ENCODE results near the gene PCDHGB3.
"Not testable (repeated sequence)": the region's sequence is repeated elsewhere in the genome, so short reads cannot be mapped to it uniquely, and the experiment has no call there.

The PCDHGB3 gene

DNA sequence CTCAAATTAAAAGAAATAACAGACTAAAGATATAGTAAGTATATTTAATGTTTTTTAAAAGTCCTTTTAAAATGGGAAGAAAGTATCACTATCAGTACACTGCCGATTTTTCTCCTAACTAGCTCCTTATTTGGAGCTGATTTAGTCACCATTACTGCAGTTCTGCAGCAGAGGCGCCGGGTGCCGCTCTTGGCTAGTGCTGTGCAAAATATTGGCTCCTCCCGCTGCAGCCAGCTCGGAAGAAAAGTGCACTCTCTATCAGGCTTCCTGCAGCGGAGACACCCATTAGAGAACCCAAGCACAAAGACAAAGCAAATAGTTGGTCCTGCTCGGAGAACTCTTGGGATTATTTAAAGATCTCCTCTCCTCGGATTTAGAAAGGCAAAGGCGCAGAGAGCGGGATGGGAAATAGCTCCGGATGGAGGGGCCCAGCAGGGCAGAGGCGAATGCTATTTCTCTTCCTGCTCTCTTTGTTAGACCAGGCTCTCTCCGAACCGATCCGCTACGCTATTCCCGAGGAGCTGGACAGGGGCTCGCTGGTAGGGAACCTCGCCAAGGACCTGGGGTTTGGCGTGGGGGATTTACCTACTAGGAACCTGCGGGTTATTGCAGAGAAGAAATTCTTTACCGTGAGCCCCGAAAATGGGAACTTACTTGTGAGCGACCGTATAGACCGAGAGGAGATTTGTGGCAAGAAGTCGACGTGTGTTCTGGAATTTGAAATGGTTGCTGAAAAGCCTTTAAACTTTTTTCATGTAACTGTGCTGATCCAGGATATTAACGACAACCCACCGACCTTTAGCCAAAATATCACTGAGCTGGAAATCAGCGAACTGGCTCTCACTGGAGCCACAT lies at the start of gene PCDHGB3:
PCDHGB3 (plus strand) TSS at position 249 of the 855 bp plus-strand sequence; CDS start at position 402, 153 bp downstream.
- peak; percentile 10 for DNase-seq

DNA sequence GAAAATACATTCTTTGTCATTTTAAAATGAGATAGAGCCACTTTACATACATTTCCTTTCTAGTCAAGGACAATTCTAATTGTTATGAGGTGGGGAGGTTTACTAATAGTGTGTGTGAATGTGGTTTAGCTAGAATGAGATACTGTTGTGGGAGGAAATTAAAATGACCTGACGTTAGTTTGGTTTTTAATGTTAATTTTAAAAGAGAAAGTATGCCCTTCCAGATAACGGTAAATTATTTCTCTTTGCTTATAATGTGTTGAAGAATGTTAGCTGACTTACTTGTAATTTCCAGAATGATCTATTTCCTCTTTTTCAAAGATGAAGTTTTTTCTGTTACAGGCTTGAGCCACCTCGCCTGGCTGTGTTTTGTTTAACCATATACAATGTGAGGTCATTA lies 47.8 kb upstream of the PCDHGB3 start:
- DNase-seq: no peak

DNA sequence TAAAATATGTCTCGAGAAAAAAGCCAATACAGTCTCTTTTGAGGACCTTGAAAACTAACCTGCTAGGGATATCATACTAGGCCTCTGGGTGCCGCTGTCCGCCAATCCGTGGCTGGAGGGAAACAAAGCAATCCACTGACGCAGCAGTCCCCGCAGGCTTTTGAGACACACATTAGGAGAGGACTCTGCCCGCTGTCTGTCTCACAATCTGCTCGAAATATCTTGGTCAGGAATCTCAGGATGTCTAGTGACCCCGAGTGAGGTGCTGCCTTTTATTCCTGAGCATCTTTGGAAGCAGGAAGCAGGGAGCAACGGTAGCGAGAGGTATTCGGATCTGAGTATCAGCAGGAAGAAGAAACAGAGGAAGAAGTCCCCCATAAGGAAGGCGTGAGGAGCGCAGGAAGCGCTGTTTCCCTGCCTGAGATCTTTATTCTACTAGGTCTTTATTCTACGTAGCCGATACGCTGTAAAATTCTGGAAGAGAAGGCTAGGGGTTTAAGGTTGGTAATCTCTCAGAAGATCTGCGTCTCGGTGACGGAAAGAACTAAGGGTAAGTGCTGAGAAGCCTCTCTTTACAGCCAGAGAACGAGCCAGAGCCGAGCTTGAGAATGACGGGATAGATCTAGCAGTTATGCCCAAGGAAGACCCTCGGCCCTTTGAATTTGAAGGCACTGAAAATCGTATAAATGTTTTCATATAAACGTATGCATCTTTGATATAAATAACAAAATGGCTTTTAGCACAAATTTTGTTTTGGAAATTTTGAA lies 43.8 kb upstream of the PCDHGB3 start:
- DNase-seq: peak; percentile 73

DNA sequence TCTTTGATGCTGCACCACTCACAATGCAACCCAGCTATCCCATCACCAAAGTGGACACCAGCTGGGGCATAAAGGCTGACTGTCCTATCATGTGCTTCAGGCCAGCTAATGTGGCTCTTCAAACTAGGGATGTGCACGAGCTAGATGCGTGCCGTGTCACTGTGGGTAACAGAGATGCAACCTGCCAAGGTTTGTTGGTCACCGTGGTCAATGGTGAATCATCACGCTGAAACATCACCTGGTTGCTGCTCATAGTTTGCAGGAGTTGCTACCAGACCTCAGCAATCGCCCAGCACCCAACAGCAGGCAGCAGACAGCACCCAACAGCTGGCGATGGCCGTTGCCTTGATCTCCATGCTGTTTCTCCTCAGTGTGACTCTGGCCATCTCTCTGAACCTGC lies 41.8 kb upstream of the PCDHGB3 start:
- DNase-seq: no peak

DNA sequence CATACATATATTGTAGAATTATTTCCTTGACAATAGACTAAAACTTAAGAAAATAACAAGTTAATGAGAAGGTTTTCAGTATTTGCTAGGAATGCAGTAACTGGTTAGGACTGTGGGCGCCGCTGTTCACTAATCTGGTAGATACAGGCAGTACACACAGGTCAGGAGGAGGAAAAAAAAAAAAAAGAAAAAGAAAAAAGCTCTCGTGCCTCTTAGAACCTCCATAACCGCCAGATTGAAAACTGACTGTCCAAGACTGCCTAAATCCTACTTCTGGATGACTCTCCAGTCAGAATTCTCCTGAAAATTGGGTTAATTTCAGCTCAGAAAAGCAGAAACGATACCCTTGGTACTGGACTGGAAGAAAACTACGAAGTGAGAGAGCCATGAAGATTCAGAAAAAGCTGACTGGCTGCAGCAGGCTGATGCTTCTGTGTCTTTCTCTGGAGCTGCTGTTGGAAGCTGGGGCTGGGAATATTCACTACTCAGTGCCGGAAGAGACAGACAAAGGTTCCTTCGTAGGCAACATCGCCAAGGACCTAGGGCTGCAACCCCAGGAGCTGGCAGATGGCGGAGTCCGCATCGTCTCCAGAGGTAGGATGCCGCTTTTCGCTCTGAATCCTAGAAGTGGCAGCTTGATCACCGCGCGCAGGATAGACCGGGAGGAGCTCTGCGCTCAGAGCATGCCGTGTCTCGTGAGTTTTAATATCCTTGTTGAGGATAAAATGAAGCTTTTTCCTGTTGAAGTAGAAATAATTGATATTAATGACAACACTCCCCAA lies 39.6 kb upstream of the PCDHGB3 start, which contains the start of gene PCDHGA1:
PCDHGA1 (plus strand) TSS at position 216 of the 782 bp plus-strand sequence.
- peak; percentile 11 for DNase-seq

DNA sequence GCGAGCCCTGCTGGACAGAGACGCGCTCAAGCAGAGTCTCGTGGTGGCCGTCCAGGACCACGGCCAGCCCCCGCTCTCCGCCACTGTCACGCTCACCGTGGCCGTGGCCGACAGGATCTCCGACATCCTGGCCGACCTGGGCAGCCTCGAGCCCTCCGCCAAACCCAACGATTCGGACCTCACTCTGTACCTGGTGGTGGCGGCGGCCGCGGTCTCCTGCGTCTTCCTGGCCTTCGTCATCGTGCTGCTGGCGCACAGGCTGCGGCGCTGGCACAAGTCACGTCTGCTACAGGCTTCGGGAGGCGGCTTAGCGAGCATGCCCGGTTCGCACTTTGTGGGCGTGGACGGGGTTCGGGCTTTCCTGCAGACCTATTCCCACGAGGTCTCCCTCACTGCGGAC lies 37.5 kb upstream of the PCDHGB3 start:
- not testable (repeated sequence) for DNase-seq

DNA sequence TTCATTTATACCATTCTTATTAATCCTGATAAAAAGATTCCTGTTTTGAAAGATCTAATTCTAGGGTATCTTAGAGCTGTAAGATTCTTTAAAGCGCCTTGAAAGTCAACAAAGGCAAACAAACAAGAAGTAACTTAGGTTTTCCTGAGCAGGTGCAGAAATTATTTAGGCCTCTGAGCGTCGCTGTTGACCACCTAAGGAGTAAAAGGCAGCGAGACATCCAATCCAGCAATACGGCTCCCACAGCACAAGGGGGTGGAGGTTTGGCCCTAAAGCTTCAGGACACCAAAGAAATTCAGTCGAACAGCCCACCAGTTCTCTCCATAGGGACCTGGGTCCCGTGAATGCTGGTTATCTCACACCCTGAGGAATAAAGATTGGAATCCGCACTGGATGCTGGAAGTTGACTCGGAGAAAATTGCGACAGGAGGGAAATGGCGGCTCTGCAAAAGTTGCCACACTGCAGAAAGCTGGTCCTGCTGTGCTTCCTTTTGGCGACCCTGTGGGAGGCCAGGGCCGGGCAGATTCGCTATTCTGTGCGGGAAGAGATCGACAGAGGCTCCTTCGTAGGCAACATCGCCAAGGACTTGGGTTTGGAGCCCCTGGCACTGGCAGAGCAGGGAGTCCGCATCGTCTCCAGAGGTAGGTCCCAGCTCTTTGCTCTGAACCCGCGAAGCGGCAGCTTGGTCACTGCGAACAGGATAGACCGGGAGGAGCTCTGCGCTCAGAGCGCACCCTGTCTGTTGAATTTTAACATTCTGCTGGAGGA lies 31.3 kb upstream of the PCDHGB3 start, which contains the start of gene PCDHGA2:
PCDHGA2 (plus strand) TSS at position 223 of the 769 bp plus-strand sequence.
- DNase-seq: no peak

DNA sequence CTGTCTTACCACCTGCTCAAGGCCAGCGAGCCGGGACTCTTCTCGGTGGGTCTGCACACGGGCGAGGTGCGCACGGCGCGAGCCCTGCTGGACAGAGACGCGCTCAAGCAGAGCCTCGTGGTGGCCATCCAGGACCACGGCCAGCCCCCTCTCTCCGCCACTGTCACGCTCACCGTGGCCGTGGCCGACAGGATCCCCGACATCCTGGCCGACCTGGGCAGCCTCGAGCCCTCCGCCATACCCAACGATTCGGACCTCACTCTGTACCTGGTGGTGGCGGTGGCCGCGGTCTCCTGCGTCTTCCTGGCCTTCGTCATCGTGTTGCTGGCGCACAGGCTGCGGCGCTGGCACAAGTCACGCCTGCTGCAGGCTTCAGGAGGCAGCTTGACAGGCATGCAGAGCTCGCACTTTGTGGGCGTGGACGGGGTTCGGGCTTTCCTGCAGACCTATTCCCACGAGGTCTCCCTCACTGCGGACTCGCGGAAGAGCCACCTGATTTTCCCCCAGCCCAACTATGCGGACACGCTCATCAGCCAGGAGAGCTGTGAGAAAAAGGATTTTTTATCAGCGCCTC lies 29.2 kb upstream of the PCDHGB3 start:
- not testable (repeated sequence) for DNase-seq

DNA sequence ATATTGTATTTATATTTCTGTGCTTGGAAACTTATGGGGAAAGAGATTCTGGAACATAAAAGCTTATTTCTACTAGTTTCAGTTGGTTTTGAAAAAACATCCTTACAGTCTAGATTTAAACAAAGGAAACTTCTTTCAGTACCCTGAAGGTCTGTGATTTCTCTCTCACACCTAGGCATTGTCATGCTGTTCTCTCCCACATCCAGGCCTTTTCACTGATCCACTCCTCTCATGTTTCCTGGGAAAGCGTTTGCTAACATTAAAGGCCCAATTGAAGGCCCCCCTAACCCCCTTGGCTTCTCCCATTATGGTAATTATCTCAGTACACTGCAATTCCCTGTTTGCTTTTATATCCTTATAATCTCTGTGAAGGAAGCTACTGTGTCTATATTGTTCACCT lies 27.3 kb upstream of the PCDHGB3 start:
- no peak for DNase-seq

DNA sequence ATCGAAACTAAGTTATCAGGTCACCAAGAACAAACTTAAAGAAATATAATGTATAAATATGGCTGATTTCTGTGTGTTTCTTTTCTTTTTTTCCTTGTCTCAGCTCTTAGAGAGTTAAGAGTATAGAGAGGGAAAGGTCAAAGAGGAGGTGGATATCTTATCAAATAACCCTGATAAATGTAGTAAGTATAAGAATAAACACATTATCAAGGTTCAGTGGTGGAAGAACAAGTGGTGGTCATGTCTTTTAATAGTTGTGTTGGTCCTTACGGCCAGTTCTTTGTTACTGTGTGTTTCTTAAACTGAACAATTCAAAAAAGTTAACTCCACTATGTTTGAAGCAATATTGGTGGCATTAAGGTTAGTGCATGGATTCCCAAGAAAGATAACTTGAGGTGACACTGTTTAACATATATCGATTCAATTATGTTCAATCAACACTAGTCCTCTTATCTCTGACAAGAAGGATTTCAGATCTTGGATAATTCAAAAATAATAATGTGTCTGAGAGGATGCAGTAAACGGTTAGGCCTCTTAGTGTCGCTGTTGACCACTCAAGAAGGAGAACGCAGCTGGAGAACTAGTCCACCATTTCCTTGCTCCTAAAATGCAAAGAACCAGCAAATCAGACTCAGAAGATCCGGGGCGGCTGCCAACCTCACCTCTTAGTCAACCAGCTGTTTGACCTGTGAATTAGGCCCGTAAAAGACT lies 26.6 kb upstream of the PCDHGB3 start, which contains the start of gene PCDHGA3:
PCDHGA3 (plus strand) TSS at position 588 of the 711 bp plus-strand sequence. CDS start 205 bp downstream, outside the sequence.
- DNase-seq: no peak

DNA sequence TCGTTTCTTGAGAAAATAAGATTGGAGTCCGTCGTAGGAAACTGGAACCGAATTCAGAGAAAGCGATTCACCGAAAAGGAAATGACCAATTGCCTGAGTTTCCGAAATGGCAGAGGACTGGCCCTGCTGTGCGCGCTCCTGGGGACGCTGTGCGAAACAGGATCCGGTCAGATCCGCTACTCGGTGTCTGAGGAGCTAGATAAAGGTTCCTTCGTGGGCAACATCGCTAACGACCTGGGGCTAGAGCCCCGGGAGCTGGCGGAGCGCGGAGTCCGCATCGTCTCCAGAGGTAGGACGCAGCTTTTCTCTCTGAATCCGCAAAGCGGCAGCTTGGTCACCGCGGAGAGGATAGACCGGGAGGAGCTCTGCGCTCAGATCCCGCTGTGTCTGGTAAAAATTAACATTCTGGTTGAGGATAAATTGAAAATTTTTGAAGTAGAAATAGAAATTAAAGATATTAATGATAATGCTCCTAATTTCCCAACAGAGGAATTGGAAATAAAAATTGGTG lies 26.0 kb upstream of the PCDHGB3 start:
- DNase-seq: no peak

DNA sequence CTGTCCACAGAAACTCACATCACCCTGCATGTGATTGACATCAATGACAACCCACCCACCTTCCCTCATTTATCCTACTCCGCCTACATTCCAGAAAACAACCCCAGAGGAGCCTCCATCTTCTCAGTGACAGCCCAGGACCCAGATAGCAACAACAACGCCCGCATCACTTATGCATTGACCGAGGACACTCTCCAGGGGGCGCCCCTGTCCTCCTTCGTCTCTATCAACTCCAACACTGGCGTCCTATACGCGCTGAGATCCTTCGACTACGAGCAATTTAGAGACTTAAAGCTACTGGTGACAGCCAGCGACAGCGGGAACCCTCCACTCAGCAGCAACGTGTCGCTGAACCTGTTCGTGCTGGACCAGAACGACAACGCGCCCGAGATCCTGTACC lies 24.7 kb upstream of the PCDHGB3 start:
- DNase-seq: no peak

DNA sequence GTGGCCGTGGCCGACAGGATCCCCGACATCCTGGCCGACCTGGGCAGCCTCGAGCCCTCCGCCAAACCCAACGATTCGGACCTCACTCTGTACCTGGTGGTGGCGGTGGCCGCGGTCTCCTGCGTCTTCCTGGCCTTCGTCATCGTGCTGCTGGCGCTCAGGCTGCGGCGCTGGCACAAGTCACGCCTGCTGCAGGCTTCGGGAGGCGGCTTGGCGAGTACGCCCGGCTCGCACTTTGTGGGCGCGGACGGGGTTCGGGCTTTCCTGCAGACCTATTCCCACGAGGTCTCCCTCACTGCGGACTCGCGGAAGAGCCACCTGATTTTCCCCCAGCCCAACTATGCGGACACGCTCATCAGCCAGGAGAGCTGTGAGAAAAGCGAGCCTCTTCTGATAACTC lies 24.0 kb upstream of the PCDHGB3 start:
- not testable (repeated sequence) for DNase-seq

DNA sequence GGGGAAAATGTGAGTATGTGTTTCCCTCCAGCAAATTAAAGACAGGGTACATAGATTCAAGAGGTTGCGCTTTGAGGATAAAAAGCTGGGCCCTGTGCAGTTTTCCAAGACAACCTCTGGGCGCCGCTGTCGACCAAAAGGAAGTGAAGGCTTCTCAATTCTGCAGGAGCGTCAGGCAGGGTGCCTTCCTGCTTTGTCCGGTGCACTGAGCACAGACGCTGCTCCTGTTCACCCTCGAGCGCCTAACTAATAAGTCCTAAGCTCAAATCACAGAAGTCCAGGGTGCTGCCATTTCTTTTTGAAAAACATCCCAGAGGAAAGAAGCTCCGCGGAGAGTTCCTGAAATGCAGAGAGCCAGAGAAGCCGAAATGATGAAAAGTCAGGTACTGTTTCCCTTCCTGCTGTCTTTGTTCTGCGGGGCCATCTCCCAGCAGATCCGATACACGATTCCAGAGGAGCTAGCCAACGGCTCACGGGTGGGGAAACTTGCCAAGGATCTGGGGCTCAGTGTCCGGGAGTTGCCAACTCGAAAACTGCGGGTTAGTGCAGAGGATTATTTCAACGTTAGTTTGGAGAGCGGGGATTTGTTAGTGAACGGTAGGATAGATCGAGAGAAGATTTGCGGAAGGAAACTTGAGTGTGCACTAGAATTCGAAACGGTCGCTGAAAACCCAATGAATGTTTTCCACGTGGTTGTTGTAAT lies 20.0 kb upstream of the PCDHGB3 start, which contains the start of gene PCDHGB1:
PCDHGB1 (plus strand) TSS at position 183 of the 703 bp plus-strand sequence; CDS start at position 345, 162 bp downstream.
- peak; percentile 14 for DNase-seq

DNA sequence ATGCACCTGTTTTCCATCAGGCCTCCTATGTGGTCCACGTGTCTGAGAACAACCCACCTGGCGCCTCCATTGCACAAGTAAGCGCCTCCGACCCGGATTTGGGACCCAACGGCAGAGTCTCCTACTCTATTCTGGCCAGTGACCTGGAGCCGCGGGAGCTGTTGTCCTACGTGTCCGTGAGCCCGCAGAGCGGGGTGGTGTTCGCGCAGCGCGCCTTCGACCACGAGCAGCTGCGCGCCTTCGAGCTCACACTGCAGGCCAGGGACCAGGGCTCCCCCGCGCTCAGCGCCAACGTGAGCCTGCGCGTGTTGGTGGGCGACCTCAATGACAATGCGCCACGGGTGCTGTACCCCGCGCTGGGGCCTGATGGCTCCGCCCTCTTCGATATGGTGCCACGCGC lies 18.5 kb upstream of the PCDHGB3 start:
- no peak for DNase-seq

DNA sequence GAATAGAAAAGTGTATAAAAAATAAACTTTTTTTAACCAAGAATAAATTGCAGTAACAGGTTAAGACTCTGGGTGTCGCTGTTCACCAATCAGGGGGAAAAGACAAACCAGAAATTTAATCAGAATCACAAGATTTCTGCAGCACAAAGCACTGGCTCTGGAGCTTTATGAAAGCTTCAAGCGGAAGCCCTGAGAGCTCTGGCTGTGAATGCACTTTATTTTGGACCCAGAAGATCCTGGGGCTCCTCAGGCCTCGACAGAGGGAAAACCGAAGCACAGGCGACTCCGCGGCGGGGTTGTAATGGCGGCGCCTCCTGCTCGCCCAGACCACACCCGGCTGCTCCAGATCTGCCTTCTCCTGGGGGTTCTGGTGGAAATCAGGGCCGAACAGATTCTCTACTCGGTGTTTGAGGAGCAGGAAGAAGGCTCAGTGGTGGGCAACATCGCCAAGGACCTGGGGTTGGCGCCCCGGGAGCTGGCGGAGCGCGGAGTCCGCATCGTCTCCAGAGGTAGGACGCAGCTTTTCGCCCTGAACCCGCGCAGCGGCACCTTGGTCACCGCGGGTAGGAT lies 15.1 kb upstream of the PCDHGB3 start, which contains the start of gene PCDHGA4:
PCDHGA4 (plus strand) TSS at position 122 of the 570 bp plus-strand sequence; CDS start at position 209, 87 bp downstream.
- no peak for DNase-seq

DNA sequence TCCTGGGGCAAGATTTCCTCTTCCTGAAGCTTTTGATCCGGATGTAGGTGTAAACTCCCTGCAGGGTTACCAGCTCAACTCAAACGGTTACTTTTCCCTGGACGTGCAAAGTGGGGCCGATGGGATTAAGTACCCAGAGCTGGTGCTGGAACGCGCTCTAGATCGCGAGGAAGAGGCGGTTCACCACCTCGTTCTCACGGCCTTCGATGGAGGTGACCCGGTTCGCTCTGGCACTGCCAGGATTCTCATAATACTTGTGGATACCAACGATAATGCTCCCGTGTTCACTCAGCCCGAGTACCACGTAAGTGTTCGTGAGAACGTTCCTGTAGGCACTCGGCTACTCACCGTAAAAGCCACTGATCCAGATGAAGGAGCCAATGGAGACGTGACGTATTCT lies 14.4 kb upstream of the PCDHGB3 start:
- no peak for DNase-seq

DNA sequence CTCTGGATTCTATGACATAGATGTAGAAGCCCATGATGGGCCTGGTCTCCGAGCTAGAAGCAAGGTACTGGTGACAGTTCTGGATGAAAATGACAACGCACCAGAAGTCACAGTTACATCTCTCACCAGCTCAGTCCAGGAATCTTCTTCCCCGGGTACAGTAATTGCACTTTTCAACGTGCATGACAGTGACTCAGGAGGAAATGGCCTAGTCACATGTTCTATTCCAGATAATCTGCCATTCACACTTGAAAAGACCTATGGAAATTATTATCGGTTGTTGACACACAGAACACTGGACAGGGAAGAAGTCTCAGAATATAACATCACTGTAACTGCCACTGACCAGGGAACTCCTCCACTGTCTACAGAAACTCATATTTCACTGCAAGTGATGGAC lies 13.9 kb upstream of the PCDHGB3 start:
- DNase-seq: no peak

DNA sequence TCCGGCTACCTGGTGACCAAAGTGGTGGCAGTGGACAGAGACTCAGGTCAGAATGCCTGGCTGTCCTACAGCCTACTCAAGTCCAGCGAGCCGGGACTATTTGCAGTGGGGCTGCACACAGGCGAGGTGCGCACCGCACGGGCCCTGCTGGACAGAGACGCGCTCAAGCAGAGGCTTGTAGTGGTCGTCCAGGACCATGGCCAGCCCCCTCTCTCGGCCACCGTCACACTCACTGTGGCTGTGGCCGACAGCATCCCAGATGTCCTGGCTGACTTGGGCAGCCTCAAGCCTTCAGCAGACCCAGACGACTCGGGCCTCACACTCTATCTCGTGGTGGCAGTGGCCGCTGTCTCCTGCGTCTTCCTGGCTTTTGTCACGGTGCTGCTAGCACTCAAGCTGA lies 13.1 kb upstream of the PCDHGB3 start:
- no peak for DNase-seq
